GM10248 (cell line): ENCODE results near the gene PRKCSH.

ENCODE experiments used
- CTCF ChIA-PET: fragments of 300-600 bp; sonication (Branson Sonifier 250); formaldehyde crosslinking; extraction: SDS; loops from one replicate; lab custom pipeline; 2021; ENCODE audit warnings: antibody characterized with exemption; lab: Yijun Ruan, JAX
- POLR2A ChIA-PET: fragments of 350-650 bp; sonication (Branson Sonifier 250); formaldehyde crosslinking; extraction: SDS; loops from one replicate; lab custom pipeline; 2020; ENCODE audit warnings: antibody characterized with exemption; lab: Yijun Ruan, JAX
- DNase-seq: peaks from one replicate; pipeline ENCODE4 v3.0.0; 2012; ENCODE audit errors: extremely low spot score
- TF ChIP-seq, protein P1 (sequence below): IDR thresholded peaks from 2 replicates; pipeline ENCODE4 v1.5.1; 2012; ENCODE audit warnings: mild to moderate bottlenecking, low read depth; ENCODE audit errors: extremely low read depth, missing control alignments, control extremely low read depth

The PRKCSH gene

DNA sequence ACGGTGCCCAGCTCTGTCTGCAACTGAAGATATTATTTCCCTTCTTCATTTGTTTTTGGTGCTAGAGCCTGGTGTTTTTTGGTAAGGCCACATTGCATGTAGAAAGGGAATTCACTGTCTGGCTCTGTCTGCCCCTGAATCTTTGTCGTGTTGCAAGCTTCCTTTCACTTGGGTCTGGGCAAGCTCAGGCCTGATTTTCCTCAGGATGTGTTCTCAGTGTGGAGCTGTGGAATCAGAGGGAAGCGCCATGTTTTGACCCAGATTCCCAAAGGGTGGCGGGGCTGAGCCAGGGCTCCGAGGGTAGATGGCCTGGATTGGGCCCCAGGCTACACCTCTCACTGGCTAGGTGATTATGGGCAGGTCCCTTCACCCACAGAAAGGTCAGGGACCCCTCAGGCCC, 8.6 kb downstream of the PRKCSH start:
- ChIA-PET CTCF (interaction anchor here (0.8 to 3.7 kb wide), 7 partner anchors 8 to 75 kb away, joined by 3 to 19 read pairs (median 5); partner anchors contain the start of genes EPOR, ODAD3 and PRKCSH), POLR2A (no interaction called here)
- DNase-seq = no peak
- TF ChIP-seq, protein P1, sequence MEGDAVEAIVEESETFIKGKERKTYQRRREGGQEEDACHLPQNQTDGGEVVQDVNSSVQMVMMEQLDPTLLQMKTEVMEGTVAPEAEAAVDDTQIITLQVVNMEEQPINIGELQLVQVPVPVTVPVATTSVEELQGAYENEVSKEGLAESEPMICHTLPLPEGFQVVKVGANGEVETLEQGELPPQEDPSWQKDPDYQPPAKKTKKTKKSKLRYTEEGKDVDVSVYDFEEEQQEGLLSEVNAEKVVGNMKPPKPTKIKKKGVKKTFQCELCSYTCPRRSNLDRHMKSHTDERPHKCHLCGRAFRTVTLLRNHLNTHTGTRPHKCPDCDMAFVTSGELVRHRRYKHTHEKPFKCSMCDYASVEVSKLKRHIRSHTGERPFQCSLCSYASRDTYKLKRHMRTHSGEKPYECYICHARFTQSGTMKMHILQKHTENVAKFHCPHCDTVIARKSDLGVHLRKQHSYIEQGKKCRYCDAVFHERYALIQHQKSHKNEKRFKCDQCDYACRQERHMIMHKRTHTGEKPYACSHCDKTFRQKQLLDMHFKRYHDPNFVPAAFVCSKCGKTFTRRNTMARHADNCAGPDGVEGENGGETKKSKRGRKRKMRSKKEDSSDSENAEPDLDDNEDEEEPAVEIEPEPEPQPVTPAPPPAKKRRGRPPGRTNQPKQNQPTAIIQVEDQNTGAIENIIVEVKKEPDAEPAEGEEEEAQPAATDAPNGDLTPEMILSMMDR = no peak

DNA sequence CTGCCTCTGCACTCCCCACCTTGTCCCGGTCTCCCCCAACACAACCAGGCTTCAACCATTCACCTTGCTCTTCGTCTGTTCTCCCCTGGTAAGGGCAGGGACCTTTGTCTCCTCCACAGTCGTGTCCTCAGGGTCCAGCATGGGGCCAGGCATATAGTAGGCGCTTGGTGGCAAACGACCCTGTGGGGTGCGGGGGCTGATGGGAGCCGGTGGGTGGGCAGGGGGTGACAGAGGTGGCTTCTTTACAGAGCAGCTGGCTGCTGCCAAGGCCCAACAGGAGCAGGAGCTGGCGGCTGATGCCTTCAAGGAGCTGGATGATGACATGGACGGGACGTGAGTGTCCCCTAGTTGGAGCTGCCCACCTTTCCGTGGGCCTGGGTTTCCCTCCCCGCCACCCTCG, 9.7 kb downstream of the PRKCSH start:
- CTCF ChIA-PET = interaction anchor here (1.1 to 3.7 kb wide), 6 partner anchors 10 to 307 kb away, joined by 4 to 19 read pairs (median 6); partner anchors contain the start of genes ODAD3 and PRKCSH
- TF ChIP-seq, protein P1 = no peak
- POLR2A ChIA-PET = interaction anchor here (0.9 kb wide), 1 partner anchor 165 kb away, joined by 3 read pairs; no protein-coding TSS in a partner anchor
- DNase-seq = no peak

DNA sequence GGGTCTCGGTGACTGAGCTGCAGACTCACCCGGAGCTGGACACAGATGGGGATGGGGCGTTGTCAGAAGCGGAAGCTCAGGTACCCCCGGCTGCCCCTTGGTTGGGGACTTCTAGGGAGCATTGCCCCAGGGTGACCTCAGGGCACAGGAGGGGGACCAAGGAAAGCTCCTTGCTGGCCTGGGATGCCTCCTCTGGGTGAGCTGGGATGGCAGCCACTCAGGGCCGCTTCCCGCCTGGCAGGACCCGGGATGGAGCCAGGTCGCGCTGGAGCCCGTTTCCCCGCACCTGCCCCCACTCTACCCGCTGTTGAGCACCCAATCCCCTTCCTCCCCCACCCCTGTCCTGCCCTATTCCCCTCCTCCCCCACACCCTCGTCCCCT, 10.8 kb downstream of the PRKCSH start:
- CTCF ChIA-PET = interaction anchor here (0.7 to 3.7 kb wide), 11 partner anchors 9 to 308 kb away, joined by 3 to 19 read pairs (median 4); partner anchors contain the start of genes ODAD3 and PRKCSH
- TF ChIP-seq, protein P1 = no peak
- POLR2A ChIA-PET = interaction anchor here (0.9 kb wide), 1 partner anchor 167 kb away, joined by 3 read pairs; no protein-coding TSS in a partner anchor
- no peak for DNase-seq

DNA sequence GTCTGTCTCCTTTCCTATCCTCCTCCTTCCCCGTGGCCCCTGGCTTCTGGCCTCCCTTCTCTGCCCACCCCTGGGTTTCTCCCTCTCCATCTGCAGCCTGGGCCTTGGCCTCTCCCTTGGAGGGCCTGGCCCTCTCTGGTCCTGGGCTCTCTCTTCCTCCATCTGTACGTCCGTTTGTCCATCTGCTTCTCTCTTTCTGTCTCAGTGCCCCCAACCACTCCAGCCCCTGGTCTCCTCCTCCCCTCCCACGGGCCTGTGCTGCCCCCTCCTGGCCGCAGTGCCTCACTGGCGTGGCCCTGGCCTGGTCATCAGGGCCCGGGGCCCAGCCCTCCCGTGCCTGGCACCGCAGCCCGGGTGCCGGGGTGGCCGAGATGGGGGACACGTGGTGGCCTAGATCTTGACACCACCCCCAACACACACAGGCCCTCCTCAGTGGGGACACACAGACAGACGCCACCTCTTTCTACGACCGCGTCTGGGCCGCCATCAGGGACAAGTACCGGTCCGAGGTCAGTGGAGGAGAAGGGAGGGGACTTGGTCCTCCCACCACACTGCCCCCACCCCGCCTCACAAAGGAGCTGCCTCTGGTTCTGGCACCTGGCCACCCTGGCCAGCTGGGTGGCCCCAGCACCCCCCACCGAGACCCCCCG, 11.3 kb downstream of the PRKCSH start:
- POLR2A ChIA-PET = no interaction called here
- TF ChIP-seq, protein P1 = peak; percentile 70
- CTCF ChIA-PET = interaction anchor here (0.6 to 3.7 kb wide), 12 partner anchors 11 to 1321 kb away, joined by 3 to 19 read pairs (median 4); partner anchors contain the start of genes ODAD3 and PRKCSH
- peak; percentile 70 for DNase-seq

DNA sequence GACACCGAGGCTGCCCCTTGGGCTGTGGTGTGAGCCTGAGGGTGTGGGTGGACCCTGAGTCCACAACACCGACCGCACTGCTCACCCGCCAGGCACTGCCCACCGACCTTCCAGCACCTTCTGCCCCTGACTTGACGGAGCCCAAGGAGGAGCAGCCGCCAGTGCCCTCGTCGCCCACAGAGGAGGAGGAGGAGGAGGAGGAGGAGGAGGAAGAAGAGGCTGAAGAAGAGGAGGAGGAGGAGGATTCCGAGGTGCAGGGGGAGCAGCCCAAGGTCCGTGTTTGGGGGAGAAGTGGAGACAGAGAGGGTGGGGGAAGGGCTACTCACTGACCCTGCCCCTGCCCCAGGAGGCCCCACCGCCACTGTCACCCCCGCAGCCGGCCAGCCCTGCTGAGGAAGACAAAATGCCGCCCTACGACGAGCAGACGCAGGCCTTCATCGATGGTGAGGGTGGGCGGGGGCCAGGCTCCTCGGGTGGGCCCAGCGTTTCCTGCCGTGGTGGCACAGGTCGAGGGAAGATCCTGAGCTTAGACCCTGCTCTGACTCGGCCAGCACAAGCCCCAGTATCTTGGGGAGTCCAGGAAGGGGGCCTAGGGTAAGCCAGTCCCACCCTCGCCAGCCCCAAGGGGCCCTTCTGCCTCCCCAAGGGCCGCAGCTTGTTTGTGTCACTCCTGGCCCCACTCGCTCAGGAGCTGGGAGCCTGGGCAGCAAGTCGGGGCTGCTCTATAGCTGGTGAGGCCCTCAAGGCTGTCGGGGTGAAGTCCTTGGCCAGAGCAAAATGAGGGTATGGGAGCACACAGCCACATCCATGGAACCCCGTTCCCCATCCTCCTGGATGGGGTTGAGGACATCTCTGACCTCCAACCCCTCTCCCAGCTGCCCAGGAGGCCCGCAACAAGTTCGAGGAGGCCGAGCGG, 12.2 kb downstream of the PRKCSH start:
- no peak for DNase-seq
- POLR2A ChIA-PET = no interaction called here
- CTCF ChIA-PET = interaction anchor here (0.6 to 2.3 kb wide), 9 partner anchors 12 to 1321 kb away, joined by 3 to 16 read pairs (median 4); partner anchors contain the start of genes ODAD3, PRKCSH and SWSAP1

More for the DNA sequence above, 12.2 kb downstream of the PRKCSH start:
- TF ChIP-seq, protein P1 = no peak
